Activated T-cell treated with anti-CD3 and anti-CD28 coated beads for 48 hours (primary cell): ENCODE results near the gene PCSK5.

Experiments
- DNase-seq: peaks from one replicate; pipeline ENCODE4 v3.0.0-alpha.2; 2020; ENCODE audit warnings: low read depth

PCSK5 gene

GRCh38 chr9:76396597-76396996 is 506.1 kb downstream of the PCSK5 start:
- DNase-seq, result no peak

DNA sequence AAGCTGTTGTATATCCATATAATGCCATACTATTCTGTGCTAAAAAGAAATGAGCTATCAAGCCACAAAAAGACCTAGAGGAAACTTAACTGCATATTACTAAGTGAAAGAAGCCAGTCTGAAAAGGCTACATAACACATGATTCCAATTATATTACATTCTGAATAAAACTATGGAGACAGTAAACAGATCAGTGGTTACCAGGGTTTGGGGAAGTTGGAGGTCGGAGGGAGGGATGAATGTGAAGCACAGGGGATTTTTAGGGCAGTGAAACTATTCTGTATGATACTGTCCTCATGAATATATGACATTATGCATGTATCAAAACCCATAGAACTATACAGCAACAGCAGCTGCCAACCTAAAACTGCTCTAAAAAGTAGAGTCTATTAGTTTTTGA is 509.4 kb downstream of the PCSK5 start:
- DNase-seq, result no peak

- no peak for DNase-seq
These were observed 510.1 kb downstream of the PCSK5 start for GRCh38 chr9:76400534-76401096.

DNA sequence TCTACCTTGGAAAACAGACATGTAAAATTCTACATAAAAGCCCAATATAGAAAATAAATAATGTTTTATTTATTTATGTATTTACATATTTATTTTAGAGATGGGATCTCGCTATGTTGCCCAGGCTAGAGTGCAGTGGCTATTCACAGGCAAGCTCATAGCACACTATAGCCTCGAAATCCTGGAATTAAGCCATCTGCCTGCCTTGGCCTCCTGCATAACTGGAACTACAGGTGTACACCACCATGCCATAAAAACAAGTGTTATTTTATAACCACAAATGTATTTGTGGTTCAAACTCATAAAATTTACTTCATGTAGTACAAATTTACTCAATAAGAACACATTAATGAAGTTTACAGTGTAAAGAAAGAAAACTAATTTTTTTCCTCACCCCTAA is 510.7 kb downstream of the PCSK5 start:
- no peak for DNase-seq

DNA sequence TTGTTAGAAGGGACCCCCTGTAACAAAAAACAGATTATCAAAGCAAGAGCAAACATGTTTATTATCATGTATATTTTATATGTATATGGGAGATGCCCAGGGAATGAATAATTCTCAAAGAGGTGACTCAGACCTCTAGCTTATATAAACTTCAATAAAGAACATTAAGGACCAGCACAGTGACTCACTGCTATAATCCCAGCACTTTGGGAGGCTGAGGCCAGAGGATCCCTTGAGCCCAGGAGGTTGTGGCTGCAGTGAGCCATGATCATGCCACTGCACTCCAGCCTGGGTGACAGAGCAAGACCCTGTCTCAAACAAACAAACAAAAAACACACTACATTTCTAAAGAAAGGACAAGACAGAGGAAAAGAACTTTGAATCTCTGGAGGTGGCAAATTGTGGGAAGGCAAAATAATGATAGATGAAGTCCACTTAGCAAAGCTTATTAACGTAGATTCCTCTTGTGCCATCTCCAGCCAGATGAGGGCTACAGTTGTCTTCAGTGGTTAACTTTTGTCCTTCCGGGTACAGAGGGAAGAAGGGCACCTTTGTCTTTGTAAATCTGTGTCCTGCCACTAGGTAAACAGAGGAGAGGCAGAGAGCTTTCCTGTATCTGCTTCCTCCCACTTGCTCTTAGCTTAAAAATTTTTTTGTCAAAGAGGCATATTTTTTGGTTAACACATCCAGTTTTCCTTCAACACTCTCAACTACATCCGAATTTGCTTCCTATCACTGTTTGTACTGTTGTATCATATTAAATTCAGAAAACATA is 511.3 kb downstream of the PCSK5 start:
- no peak for DNase-seq

- DNase-seq, result no peak
These were observed 512.9 kb downstream of the PCSK5 start for GRCh38 chr9:76403352-76403751.

GRCh38 chr9:76404401-76404800 is 513.9 kb downstream of the PCSK5 start:
- DNase-seq, result no peak

DNA sequence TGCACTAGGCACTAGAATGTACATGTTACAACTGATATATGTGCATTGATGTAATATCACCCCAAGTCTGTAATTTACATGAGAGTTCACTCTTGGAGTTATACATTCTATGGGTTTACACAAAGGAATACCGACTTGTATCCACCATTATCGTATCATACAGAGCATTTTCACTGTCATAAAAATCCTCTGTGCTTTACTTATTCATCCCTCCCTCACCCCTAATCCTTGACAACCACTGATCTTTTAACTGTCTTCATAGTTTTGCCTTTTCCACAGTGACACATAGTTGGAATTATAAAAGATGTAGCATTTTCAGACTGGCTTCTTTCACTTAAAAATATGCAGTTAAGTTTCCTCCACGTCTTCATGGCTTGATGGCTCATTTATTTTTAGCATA is 514.9 kb downstream of the PCSK5 start:
- DNase-seq, result no peak

DNA sequence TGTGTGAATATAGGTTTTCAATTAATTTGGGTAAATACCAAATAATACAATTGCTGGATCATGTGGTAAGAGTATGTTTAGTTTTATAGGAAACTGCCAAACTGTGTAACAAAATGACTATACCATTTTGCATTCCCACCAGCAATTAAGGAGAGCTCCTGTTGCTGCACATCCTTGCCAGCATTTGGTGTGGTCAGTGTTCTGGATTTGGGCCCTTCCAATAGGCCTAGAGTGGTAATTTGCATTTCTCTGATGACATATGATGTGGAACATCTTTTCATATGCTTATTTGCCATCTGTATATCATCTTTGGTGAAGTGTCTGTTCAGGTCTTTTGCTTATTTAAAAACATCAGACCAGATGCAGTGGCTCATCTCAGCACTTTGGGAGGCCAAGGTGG is 515.4 kb downstream of the PCSK5 start:
- no peak for DNase-seq
